G401 (cell line): ENCODE results near the gene P2RY6. TPM values are rescaled to one million over a fixed set of nuclear protein-coding genes. Genes with fewer than 3 reads are reported as not detected.
"Not testable (repeated sequence)": the region's sequence is repeated elsewhere in the genome, so short reads cannot be mapped to it uniquely, and the experiment has no call there.

Experiments used
- DNase-seq: peaks from one replicate; pipeline ENCODE4 v3.0.0-alpha.2; 2015; ENCODE audit warnings: low spot score
- in situ Hi-C: cut with HindIII; loops from 2 replicates; pipeline ENCODE4 v1.10.0; 2016; ENCODE audit warnings: low sequenced_read_pairs, mixed read lengths
- total RNA-seq: library from RNA; depleted of rRNA; stranded (reverse); fragments of >200 nt; shearing (Covaris generic); gene quantifications from 2 replicates; pipeline ENCODE4 v1.2.3, GENCODE V29; 2014

Gene P2RY6
- total RNA-seq, 1 experiment from 2014 or later: not detected

DNA sequence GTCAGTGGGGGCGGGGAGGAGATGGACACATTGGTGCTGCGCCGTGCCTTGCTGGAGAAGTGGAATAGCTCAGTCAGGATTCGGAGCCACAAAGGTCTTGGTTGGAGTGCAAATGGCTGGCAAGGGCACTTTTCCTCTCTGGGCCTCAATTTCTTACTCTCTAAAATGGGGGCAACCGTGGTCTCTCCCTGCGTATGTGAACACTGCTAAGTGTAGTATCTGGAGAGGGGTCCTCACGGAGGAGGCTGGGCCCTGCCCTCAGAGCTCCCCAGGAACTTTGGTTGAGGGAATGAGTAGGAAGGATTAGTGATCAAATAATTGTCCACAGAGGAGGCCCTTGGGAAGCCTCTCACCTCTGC lies 521 bp downstream of the P2RY6 start:
- DNase-seq: no peak
- in situ Hi-C loops: no loop called here

DNA sequence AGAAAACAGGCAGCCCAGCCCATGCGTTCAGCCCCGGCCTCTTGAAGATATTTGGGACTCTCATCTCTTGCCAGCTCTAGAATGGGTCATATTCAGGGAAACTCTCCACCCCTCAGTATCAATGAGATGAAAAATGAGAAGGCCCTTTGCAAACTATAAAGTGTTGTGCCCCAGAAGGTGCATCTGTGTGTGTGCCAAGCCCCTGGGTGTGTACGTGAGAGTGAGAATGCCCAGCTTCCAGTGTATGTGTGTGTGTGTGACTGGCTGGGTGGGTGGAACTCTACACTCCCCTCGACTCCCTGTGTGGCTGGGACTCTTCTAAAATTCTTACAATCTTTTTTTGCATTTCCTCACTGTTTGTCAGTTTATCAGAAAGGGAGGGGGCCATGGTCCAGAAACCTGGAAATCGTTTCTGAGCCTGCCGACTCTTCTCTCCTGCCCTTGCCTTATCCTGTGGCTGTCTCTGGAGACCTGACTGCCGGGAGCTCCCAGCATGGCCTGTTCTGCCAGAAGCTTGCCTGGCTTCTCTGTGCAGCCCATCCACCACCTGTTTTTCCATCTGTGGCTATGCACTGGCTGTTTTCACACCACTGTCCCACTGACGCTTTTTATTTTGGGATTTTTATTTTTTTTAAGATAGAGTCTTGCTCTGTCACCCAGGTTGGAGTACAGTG lies 1.2 kb downstream of the P2RY6 start:
- DNase-seq: no peak
- in situ Hi-C loops: no loop called here

DNA sequence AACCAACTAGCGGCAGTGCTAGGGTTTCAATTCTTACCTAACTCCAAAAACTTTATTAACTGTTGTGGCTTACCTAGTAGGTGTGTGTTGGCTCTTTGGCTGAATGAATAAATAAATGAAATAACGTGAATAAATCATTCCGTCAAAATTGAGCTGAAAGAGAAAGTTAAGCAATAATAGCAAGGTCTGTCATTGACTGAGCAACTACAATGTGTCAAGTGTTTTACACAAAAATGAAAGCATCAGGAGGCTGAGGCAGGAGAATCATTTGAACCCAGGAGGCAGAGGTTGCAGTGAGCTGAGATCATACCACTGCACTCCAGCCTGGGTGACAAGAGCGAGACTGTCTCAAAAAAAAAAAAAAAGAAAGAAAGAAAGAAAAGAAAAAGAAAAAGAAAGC lies 2.1 kb downstream of the P2RY6 start:
- DNase-seq, in situ Hi-C loops: not testable (repeated sequence)

DNA sequence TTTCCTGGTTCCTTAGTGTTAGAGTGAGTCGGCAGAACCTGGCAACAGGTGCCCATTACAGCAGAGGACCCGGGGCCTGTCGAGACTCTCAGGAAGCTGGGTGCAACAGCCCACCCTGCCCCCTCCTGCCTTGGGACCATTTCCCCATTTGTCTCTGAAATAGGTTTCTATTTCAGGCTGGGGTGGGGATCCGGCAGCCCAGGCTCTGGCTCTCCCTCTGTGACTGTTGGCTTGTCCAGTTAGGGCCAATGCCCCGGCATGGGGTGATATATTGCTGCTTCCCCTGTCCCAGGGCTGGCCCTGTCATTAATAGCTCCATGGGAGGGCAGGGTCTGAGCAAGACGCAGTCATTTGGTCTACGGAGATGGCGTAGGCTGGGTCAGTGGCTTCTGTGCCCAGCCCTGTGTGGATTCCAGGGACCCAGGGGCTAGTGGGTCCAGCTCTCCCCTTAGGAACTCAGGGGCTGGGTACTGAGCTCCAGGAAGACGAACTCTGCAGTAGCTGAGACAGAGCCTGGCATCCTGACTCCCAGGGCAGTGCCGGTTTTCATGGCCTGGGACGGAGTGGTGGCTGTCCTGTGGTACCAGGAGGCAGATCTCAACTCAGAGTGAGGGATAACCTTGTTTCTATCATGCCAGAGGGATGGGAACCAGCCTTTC lies 2.7 kb downstream of the P2RY6 start:
- no peak for DNase-seq
- in situ Hi-C loops: no loop called here

DNA sequence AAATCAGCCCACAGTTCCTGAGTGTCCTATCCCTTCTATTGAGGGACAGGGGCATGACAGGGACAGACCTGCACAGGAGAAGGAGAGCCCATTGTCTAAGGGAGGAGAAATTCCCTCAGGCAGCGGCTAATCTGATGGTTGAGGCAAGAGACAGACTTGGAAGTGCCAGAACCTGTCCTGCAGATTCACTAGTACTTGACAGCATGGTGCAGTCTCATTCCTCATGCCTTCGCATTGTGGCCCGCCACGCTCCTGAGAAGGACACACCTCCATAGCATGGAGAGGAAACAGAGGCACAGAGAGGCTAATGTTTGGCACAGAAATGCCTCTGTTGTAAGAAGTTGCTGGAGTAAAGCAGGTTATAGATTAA lies 3.2 kb downstream of the P2RY6 start:
- in situ Hi-C loops: no loop called here
- no peak for DNase-seq

DNA sequence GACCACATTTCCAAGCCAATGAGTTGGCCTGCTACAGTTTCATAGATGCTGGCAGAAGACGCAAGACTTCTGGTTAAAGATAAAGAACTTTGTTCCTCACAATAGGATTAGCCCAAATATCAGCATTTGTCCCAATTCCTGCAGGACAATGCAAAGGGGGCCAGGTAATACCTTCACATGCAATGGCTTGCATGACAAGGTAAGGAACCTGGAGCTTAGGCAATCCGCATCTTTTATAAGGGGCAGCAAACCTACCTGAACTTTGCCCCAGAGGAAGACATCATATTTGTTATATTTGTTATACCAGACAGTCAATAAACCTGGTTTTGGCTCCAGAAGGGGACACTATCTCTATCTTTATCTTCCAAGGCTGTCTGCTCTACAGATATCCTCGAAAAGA lies 5.3 kb downstream of the P2RY6 start:
- in situ Hi-C loops: no loop called here
- DNase-seq: no peak

DNA sequence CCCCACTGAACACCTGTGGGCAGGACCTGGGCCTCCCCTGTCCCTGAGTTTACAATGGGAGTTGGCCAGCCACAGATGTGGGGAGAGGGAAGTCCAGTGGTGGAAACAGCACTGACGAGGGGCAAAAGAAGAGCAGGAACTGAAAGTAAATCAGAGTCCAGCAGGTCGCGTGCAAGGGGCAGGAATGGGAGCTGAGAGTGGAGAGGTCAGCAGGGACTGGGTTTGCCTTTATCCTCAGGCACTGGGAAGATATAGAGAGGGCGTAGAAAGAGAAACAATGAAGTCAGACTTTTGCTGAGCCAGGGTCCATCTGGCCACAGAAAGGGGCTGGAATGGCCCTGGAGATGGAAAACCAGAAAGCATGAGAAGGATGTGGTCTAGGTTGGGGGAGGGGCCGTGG lies 8.5 kb downstream of the P2RY6 start:
- in situ Hi-C loops: no loop called here
- DNase-seq: no peak

DNA sequence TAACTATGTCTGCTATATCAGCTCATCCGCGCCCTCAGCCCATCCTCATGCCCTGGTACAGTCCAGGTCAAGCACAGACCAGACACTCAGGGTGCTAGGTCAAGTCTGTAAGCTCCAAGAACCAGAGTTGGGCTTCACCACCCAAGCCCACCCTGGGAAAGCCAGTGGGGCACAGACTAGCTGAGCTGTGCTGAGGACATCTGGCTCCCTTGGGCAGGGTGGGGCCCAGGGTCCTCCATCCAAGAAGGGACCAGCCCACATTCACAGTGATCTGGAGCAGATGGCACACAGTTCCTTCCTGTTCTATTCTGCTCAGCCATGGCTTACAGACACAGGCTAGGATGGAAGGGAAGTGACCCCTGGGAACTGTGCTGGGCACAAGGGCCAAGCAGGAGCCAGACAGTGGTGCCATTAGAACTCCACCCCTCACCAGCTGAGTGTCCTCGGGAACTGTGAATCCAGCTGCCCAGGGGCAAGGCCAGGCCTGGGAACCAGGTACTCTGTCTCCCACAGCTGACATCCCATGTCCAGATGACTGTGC lies 9.1 kb downstream of the P2RY6 start:
- in situ Hi-C loops: no loop called here
- DNase-seq: no peak

DNA sequence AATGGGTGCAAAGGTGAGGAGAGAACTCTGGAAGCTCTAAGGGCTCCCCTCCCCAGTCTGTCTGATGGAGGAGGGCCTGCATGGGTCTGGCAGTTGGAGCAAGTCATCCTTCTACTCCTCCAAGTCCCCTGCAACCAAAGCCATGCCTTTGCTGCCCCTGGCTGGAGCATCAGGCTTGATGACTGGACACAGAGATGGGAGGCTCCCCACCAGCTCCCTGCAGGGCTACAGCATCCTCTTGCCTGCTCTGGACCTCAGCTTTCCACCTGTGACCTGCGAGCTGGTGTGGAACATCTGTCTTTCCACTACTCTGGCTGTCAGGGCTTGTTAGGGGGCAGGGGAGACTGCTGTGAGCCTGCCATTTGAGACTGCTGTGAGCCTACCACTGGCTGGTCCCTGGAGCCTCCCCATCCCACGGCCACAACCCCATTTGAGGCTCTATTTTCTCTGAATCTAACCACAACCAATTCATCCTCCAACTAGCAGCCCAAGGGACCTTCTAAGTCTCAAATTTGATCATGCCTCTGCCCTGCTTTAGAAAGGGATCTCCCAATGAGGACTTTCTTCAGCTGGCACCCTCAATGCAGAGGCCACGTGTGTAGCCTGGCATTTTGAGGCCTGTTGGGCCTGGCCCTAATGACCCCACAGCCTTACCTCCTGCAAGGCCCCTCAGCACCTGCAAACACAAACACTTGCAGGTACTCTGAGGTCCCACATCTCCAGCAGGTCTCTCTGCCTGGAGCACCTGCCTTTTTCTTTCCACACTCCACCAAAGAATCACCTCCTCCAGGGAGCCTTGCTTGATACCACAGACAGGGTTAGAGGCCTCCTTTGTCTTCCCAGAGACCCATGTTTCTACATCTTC lies 9.9 kb downstream of the P2RY6 start:
- in situ Hi-C loops: no loop called here
- no peak for DNase-seq

DNA sequence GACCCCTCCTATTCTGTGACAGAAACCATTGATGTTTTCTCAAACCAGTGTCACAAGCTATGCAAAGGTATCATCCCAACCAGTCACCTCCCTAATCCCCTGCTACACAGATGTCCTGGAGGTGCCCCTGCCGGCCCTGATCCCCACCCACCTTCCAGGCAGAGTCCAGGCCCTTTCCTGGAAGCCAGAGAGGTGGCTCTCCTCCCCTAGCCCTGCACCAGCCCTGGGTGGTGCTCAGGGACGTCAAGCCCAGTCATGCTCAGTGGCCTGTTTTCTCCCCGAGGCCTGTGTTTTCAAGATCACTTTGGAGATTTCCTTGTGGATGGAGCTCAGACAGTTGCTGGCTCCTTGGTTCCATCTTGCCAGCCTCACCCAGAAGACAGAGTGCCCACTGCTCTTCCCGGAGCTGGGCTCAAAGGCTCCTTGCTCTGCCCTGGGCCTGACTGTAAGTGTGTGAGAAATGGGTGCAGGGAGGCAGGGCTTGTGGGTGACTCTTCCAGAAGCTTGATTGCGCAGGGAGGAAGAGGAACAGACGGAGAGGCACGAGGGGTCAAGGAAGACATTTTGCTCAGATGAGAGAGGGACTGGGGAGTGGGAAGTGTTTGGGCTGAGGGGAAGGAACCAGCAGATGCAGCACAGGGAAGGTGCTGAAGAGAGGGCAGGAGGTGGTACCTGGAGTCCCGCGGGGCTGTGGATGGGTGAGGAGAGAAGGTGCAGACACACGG lies 11.3 kb downstream of the P2RY6 start:
- DNase-seq: no peak
- in situ Hi-C loops: no loop called here

DNA sequence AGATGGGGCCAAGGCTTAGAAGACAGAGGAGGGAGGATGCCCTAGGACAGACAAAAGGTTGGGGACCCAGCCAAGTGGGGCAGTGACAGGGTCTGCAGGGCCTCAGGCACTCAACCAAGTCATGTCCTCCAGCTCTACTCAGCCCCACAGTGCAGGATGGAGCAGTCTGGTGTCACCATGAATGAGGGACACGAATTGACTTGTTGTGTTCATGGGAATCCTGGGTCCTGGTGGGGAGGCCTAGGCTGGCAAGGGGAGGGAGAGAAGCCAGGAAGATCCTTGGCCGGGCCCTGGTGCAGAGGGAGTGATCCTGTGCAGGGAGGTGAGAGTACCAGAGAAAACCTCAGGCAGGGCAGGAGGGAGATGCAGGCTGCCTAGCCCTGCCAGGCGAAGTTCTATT lies 12.0 kb downstream of the P2RY6 start:
- no peak for DNase-seq
- in situ Hi-C loops: no loop called here

DNA sequence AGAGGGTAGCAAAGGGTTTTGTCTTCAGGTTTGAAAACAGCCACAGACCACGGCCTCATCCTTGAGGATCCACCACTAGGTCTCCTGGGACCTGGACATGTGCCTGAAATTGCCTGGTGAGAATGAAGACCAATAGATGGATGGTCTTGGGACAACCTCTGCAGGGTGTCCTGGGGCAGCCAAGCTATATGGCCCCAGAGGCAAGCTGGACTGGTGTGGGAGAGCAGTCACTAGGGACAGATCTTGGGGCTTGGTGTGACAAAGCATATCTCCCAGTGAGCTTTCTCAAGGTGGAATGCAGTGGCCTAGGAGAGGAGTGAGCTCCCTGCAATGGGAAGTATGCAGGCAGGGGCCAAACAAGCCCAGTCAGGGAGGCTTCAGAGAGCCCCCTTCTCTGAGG lies 13.6 kb downstream of the P2RY6 start:
- in situ Hi-C loops: no loop called here
- DNase-seq: no peak

DNA sequence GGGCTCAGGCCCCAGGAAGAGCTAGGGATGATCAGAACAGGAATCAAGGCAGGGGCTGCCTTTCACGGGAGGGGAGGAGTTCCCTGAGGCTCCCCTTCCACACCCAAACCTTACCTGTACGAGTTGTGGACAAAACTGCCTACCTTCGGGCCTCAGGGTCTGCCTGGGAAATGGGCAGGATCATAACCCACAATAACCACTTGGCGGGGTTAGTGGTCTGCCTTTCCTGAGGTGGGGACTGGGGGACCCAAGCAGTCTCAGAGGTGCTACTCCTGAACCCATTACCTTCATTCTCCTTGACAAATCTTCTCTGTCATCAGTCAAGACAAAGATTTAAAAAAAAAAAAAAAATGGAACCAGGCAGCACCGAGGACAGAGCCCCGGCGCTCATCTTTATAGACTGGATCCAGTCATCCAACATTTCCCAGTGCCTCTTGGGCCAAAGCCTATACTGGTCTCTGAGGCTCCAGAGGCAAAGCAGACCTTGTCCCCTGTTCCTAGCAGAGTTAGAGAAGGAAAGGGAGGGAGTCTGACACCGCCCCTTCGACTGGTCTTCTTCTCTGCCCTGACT lies 14.2 kb downstream of the P2RY6 start:
- no peak for DNase-seq
- in situ Hi-C loops: no loop called here

DNA sequence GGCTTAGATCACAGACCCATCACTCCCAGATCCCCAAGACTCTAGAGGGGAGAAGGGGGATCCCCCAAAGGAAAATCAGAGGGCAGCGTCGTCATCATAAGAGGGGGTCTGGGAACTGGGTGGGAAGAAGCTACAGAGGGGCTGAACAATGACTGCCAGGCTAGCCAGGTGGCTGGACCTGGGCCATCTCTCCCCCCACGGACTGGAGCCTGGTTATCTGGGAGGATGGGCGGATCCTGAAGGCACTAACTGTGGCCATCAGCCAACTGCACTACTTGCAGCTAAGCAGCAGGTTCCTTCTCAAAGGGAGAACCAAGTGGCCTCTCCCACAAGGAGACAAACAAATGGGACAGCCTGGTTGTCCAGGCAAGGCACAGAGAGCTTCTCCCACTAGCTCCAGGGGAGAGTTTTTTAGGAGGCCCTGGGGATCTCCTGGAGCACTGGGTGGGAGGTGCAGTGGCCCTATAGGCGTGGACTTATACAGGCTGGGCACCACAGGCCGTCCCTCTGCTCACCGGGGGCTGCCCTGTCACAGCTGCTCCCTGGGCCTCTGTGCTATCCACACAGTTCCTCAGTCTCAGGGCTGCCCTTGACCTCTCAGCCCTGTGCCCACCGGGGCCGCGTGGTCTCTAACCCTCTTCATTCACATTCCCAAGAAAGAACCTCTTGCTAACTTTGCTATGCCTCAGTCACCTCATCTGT lies 15.4 kb downstream of the P2RY6 start:
- in situ Hi-C loops: no loop called here
- DNase-seq: no peak

DNA sequence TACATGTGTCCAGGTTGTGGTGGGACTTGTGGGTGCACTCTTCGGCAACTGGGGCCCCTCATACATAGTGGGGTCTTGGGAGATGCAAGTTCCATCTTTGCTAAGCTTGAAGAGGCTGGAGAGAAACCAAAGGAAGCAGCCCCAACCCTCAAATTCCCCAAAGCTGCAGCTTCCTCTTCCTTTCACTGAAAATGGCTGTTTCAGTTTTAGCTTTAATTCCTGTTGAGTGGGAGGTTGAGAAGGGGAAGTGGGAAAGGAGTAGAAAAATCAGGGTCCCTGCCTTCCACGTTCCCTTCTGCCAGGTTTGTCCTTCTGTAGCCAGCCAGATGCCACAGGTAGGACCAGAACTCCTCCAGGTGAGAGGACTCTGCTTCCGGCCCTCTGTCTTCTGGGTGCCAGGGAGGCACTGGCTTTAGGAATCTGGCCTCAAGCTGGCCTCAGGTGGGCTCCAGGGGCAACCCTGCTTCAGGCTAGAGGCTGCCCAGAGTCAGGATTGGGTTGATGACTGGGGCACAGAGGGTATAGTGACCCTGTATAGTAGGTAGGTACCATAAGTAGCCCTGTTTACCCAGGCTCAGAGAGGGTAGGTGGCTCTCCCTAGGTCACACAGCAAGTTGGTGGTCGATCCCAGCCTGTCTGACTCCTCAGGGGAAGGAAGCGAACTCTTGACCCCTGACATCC lies 16.2 kb downstream of the P2RY6 start:
- in situ Hi-C loops: no loop called here
- no peak for DNase-seq

DNA sequence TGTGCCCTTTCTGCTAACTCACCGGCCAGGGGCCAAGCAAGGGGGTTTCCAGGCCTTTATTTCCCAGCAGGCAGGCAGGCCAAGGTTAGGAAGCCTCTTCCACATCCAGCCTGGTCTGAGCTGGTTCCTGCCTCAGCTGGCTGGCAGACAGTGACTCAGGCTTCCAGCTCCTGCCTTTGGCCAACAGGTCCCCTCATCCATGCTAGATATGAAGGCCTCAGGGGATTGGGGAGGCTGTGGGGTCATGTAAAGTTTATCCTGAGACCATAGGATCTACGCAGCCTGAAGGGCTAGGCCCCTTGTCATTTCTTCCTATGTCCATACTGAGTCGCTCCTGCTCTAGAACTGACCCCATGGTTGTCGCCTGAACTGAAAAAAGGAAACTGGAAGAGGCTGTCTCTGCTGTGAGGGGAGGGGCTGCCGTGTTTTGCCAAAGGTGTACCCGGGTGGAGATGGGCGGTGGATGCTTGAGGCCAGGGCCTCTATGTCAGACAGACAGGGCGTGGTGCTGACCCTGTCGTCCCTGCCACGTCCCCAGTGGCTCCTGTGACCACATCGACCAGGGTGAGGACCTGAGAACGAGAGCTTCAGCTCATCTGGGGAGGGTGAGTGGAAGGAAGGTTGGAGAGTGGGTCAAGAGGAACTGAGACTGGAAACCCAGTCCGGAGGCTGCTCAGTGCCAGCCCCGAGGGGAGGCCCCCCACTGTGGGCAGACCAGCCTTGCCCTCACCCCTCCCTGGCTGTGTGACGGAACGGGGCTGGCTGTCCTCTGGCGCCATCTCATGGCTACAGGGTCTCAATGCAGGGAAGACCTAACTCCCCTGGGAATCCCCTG lies 17.0 kb downstream of the P2RY6 start:
- peak; percentile 44 for DNase-seq
- in situ Hi-C loops: no loop called here

DNA sequence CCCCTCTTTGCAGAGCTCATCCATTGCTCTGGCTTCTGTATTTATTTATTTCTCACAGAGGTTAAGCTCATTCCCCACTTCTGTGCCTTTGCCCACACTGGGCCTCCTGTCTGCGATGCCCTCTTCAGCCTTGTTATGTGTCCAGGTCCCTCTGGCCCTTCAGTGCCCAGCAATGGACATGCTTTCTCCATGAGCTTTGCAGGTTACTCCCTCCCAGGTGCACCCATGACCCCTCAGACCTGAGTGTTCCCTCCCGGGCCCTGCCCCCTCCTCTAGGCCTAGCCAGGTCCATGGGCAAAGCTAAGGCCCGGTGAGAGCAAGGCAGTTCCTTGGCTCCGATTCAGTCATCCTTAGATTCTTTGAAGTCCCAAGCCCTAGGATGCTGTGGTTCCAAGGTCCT lies 18.4 kb downstream of the P2RY6 start:
- in situ Hi-C loops: no loop called here
- no peak for DNase-seq
